EH (cell line): ENCODE measurements around the gene CDH12.

Source experiments
- DNase-seq: peaks from one replicate; pipeline ENCODE4 v3.0.0-alpha.2; 2015; ENCODE audit warnings: low read depth

The CDH12 gene

GRCh38 chr5:21820527-21820926, 1032.6 kb downstream of the CDH12 start:
- DNase-seq = no peak

- no peak for DNase-seq
Measured at GRCh38 chr5:21818370-21818720, 1034.8 kb downstream of the CDH12 start.

- no peak for DNase-seq
Measured at GRCh38 chr5:21817668-21818369, 1035.3 kb downstream of the CDH12 start.

- no peak for DNase-seq
Measured at GRCh38 chr5:21810737-21811316, 1042.3 kb downstream of the CDH12 start.

DNA sequence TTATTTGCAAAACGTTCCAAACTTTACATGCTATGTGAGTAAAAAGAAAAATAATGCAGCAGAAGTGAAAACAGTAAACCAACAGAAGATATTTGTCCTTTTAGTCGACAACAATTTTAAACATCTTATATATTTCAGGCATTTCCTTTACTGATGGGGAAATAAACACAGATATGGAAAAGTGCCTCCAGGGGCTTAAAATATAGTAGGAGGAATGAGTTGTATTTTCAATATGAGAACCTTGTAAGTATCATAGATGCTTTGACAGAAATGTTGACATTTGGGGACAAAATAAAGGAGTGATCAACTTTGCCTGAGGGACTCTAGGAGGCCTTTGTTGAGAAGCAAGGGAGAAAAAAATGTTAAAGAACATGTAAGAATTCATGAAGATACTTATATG, 1043.5 kb downstream of the CDH12 start:
- no peak for DNase-seq

- DNase-seq = no peak
Measured at GRCh38 chr5:21807953-21808352, 1045.2 kb downstream of the CDH12 start.

- DNase-seq = no peak
Measured at GRCh38 chr5:21806943-21807342, 1046.2 kb downstream of the CDH12 start.

- DNase-seq = no peak
Measured at GRCh38 chr5:21806271-21806670, 1046.9 kb downstream of the CDH12 start.

DNA sequence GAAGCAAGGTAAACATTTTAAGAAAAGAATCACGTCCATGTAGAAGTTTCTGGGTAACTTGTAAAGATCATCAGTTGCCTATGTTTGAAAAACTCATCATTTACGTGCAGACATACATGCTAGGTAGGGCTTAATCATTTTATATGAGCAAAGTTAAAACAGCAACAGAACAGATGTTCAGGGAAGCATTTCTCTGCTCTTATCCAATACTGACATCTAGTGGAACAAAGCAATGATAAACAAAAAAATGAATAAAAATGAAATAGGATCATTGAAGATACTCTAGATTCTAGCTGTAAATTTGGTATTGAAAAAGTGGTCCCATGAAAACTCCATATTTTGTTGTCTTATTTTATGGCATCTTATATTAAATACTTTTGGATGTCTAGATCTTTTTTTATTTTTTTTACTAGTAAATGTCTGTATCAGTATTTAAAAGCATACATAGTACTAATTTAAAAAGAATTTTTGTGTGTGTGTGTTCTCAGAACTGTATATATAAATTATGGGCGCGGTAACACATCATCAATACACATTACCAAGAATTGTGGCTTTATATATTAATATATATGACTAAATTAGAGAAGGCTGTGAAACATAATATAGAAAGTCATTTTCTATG, 1050.2 kb downstream of the CDH12 start:
- DNase-seq = peak; percentile 1

DNA sequence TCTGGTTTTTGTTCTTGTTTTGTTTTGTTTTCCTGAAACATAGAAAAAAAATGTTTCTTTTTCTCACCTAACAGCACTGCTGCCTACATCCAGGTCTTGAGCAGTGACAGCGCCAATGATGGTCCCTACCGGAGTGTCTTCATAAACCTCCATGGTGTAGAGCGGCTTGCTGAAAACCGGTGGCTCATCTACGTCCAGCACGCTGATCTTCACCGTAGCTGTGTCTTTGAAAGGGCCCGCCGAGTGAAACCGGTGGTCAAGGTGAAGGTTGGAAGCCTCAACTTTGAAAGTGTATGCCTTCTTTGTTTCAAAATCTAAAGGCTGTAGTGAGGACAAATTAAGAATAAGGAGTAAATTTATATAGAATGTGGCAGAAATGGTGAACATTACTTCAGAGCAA, 1051.0 kb downstream of the CDH12 start:
- no peak for DNase-seq

- DNase-seq = no peak
Measured at GRCh38 chr5:21792748-21793147, 1060.4 kb downstream of the CDH12 start.

GRCh38 chr5:21791304-21791703, 1061.8 kb downstream of the CDH12 start:
- DNase-seq = no peak

- DNase-seq = no peak
Measured at GRCh38 chr5:21784487-21784886, 1068.7 kb downstream of the CDH12 start.

GRCh38 chr5:21783074-21783679, 1070.0 kb downstream of the CDH12 start:
- no peak for DNase-seq

GRCh38 chr5:21776466-21776865, 1076.7 kb downstream of the CDH12 start:
- DNase-seq = no peak

DNA sequence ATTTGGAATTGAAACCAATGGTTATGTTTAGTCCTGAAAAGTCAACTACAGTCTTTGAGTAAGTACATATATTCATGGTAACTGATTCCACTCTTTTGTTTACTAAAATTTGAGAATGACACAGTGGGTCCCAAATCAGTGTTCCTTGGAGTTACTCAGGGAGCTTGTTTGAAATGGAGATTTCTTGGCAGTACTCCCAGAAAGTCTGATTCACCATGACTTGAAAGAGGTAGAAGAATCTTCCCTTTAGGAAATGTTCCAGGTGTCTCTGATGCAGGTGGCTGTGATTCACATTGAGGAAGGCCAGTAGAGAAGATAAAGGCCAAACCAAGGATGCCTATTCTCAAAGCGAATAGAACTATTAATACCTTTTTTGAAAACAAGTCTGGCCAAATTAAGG, 1078.3 kb downstream of the CDH12 start:
- no peak for DNase-seq

GRCh38 chr5:21774281-21774680, 1078.9 kb downstream of the CDH12 start:
- no peak for DNase-seq

- no peak for DNase-seq
Measured at GRCh38 chr5:21773456-21773855, 1079.7 kb downstream of the CDH12 start.

DNA sequence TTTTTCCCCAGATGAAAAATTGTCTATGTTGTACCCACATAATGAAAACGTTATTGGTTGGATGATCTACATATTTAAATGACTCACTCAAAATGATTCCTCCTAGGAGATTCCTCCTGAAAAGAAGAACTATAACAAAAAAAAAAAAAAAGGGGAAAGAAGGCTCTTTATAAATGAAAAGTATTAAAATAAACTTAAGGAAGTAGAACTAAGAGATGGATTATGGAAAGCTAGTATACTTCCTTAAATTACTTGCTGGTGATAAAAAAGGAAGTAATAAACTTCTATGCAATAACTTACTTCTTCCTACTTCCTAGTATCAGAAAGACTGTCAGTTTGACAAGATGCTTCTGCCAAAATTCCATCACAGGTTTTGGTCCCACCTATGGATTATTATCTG, 1087.7 kb downstream of the CDH12 start:
- DNase-seq = no peak

DNA sequence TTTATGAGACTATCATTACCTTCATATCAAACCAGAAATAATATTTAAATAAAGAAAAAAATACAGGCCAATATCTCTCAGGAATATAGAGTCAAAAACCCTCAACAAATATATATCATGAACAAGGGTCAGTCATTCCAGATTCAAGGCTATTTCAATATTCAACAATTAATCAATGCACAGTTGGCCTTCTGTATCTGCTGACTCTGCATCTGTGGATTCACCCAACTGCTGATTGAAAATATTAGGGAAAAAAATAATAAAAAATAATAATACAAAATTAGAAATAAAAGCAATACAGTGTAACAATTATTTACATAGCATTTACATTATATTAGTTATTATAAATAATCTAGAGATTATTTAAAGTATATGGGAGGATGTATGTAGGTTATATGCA, 1114.0 kb downstream of the CDH12 start:
- DNase-seq = no peak

- no peak for DNase-seq
Measured at GRCh38 chr5:21723500-21723899, 1129.6 kb downstream of the CDH12 start.

- peak; percentile 1 for DNase-seq
Measured at GRCh38 chr5:21711866-21712758, 1141.0 kb downstream of the CDH12 start.
